ENCODE data around the gene TMEM132C.

TMEM132C gene

GRCh38 chr12:128680555-128680954, 413.6 kb downstream of the TMEM132C start:
- no peak for DNase-seq

GRCh38 chr12:128682548-128683275, 415.7 kb downstream of the TMEM132C start:
- no peak for DNase-seq

- DNase-seq: no peak
These were observed 417.4 kb downstream of the TMEM132C start for GRCh38 chr12:128684352-128684751.

- no peak for DNase-seq
These were observed 419.0 kb downstream of the TMEM132C start for GRCh38 chr12:128685903-128686475.

- no peak for DNase-seq
These were observed 420.9 kb downstream of the TMEM132C start for GRCh38 chr12:128687851-128688250.

GRCh38 chr12:128690641-128691040, 423.7 kb downstream of the TMEM132C start:
- DNase-seq: no peak

GRCh38 chr12:128693115-128693514, 426.1 kb downstream of the TMEM132C start:
- DNase-seq: no peak

- DNase-seq: no peak
These were observed 426.8 kb downstream of the TMEM132C start for GRCh38 chr12:128693771-128694170.

- DNase-seq: no peak
These were observed 427.5 kb downstream of the TMEM132C start for GRCh38 chr12:128694445-128694844.

GRCh38 chr12:128695697-128696096, 428.7 kb downstream of the TMEM132C start:
- no peak for DNase-seq

- no peak for DNase-seq
These were observed 431.5 kb downstream of the TMEM132C start for GRCh38 chr12:128698301-128698972.

- DNase-seq: no peak
These were observed 432.1 kb downstream of the TMEM132C start for GRCh38 chr12:128699106-128699505.

- DNase-seq: no peak
These were observed 435.4 kb downstream of the TMEM132C start for GRCh38 chr12:128702371-128702770.

- no peak for DNase-seq
These were observed 438.2 kb downstream of the TMEM132C start for GRCh38 chr12:128705140-128705539.

- DNase-seq: no peak
These were observed 440.5 kb downstream of the TMEM132C start for GRCh38 chr12:128707488-128707887.

- DNase-seq: no peak
These were observed 441.8 kb downstream of the TMEM132C start for GRCh38 chr12:128708789-128709188.

- no peak for DNase-seq
These were observed 442.7 kb downstream of the TMEM132C start for GRCh38 chr12:128709660-128710059.

GRCh38 chr12:128711486-128711885, 444.5 kb downstream of the TMEM132C start:
- no peak for DNase-seq

- DNase-seq: no peak
These were observed 445.7 kb downstream of the TMEM132C start for GRCh38 chr12:128712622-128713021.

GRCh38 chr12:128715485-128715884, 448.5 kb downstream of the TMEM132C start:
- no peak for DNase-seq

- no peak for DNase-seq
These were observed 457.6 kb downstream of the TMEM132C start for GRCh38 chr12:128724468-128725046.

- no peak for DNase-seq
These were observed 459.9 kb downstream of the TMEM132C start for GRCh38 chr12:128726886-128727285.

- DNase-seq: no peak
These were observed 460.5 kb downstream of the TMEM132C start for GRCh38 chr12:128727461-128727860.

- no peak for DNase-seq
These were observed 461.0 kb downstream of the TMEM132C start for GRCh38 chr12:128727999-128728398.

Measured in activated CD4-positive, CD25-positive, alpha-beta regulatory T cell treated with anti-CD3 and anti-CD28 coated beads, Interleukin-2, amount 50 U/mL, for 72 hours (primary cell).